Measurements from ENCODE around the gene APEH.

Gene APEH

DNA sequence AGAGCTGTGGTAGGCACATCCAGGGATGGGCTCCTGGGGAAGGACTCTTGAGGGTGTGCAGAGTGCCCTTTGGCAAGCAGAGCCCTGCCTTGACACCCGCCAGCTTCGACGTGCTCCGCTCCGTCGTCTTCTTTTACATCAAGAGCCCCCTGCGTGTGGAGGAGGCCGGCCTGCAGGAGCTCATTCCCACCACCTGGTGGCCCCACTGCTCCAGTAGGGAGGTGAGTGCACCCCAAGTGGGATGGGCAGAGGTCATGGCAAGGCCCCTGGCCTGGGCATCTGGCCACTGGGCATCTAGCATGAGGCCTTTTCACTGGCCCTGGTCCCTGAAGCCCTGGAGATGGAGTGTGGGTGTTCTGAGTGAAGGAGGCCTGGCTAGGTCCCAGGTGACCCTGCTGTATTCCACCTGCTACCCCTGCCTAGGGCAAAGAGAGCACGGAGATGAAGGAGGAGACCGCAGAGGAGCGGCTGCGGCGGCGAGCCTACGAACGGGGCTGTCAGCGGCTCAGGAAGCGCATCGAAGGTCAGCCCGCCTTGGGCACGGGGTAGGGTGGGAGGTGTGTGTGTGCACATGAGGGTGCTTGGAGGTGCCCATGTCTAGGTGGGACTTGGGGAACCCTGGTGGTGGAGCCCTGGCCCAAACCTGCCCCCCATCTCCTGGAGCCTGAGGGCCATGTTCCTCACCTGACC, 27.4 kb downstream of the APEH start:
- TF ChIP-seq GATA1 (IDR thresholded peaks at IDR 0.05; ENCODE audit: low read depth, low read length) (no peak), POLR2A (IDR thresholded peaks at IDR 0.05; ENCODE audit: low read length) (no peak)
- peak; percentile 24 to 38 for DNase-seq

DNA sequence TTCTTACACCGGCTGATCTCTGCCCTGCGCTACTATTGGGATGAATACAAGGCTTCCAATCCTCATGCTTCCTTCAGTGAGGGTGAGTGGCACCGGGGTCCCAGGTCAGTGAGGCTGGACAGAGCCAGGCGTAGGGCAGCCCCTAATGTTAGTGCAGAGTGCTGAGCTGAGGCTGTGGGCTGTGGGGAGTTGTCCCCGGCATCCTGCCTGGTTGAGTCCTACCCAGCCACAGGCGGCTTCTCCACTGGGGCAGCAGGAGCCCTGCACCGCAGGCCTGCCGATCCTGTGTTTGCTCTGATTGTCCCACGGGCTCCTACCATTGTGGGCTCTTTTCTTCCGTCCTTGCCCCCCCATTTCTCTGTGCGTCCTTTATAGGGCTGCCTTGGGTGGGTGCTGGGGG, 28.5 kb downstream of the APEH start:
- TF ChIP-seq POLR2A (IDR thresholded peaks at IDR 0.05; ENCODE audit: low read length), result no peak
- TF ChIP-seq GATA1 (IDR thresholded peaks at IDR 0.05; ENCODE audit: low read depth, low read length), result no peak
- DNase-seq, result no peak

DNA sequence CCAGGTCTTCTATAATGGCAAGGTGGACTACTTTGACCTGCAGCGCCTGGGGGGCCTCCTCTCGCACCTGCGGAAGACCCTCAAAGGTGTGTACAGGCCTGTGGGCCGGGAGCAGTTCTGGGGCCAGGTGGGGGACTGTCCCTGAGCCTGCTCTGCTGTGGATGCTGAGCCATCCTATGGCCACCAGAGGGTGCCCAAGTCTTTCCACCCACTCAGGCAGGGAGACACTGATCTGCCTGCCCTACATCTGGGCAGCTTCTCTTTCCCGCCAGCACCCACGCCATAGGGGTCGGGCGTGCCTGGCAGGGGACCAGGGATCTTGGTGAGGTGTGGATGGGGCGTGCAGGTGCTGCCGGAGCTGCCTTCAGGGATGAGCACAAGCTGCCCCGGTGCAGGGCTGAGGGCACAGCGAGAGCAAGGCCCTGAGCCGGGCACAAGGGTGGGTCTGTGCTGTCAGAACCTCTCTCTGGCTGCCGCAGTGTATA, 29.3 kb downstream of the APEH start:
- no peak for TF ChIP-seq POLR2A (IDR thresholded peaks at IDR 0.05; ENCODE audit: low read length)
- TF ChIP-seq GATA1 (IDR thresholded peaks at IDR 0.05; ENCODE audit: low read depth, low read length), result no peak
- DNase-seq, result peak; percentile 71 to 80

DNA sequence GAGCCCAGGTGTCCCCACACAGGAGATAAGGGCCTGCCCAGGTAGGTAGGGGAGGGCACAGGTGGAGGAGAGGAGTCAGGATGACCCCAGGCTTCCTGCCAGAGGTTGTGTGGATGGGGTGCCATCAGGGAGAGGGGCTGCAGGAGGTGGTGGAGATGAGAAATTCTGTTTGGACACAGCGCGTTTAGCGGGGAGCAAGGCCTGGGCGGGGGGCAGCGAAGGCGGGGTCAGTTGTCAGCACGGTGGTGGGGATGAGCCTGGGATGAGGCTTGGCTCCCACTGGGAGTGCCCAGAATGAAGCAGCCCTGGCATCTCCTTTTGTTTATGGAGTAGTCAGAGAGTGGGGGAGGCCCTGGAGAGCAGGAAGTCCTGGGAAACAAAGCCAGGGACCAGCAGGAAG, 29.8 kb downstream of the APEH start:
- no peak for TF ChIP-seq GATA1 (IDR thresholded peaks at IDR 0.05; ENCODE audit: low read depth, low read length)
- TF ChIP-seq POLR2A (IDR thresholded peaks at IDR 0.05; ENCODE audit: low read length), result no peak
- no peak for DNase-seq

DNA sequence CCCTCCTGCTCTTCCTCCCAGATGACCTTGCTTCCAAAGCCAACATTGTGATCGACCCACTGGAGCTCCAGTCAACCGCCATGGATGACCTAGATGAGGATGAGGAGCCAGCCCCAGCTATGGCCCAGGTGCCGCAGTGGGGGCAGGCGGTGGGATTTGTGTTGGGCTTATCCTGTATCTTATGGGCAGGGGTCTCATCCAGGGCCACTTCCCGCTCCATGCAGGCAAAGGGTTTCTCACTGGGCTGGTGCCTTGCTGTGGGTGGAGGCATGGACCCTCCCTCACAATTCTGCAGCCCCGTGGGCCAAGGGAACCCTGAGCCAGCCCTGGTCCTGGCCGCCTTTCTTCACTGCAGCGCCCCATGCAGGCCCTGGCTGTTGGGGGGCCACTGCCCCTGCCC, 30.5 kb downstream of the APEH start:
- no peak for TF ChIP-seq POLR2A (IDR thresholded peaks at IDR 0.05; ENCODE audit: low read length)
- TF ChIP-seq GATA1 (IDR thresholded peaks at IDR 0.05; ENCODE audit: low read depth, low read length), result no peak
- DNase-seq, result no peak

DNA sequence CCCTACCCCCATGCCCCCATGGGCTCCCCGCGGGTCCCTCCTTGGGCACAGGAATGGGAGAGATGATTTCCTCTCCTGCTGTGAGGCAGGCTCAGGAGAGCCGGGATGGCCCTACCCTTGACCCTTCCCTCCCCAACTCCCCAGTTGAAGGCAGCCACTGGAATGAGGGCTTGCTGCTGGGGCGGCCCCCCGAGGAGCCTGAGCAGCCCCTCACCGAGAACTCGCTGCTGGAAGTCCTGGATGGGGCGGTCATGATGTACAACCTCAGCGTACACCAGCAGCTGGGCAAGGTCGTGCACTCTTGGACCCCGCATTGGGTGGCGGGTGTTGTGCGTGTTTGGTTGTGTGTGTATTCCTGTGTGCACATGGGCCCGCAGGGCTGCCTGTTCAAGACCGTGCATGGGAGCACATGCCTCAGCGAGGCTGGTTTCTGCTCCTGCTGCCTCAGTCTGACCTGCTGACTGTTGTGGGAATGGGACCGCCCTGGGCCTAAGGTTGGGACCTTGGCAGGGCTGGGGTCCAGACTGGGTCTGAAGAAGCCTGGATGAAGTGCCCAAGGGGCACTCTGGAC, 31.3 kb downstream of the APEH start:
- TF ChIP-seq POLR2A (IDR thresholded peaks at IDR 0.05; ENCODE audit: low read length) (no peak), GATA1 (IDR thresholded peaks at IDR 0.05; ENCODE audit: low read depth, low read length) (no peak)

DNA sequence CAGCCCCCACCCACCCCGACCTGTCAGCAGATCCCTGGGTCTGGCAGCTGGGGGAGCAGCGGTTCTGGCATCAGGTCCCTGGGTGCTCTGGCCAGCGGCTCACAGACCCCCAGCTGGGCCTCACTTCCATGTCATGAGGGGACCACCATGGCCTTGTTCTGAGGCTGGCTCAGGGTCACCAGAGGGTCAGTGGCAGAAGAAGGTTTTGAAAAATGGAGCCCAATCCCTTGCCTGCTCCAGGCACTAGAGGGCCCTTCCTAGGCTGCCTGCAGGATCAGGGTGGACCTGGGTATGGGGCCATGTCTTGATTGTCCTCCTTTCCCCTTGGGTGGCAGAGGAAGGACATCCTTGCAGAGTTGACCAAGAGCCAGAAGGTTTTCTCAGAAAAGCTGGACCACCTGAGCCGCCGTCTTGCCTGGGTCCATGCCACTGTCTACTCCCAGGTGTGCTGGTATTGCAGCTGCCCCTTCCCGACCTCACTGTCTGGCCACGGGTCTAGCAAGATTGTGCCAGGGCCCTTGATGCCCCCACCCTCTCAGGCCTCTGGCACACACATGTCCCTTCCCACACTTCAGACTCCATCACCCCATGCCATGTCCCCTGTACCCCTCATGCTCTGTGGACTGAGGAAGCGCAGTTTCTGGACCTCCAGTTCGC, 32.4 kb downstream of the APEH start:
- no peak for TF ChIP-seq GATA1 (IDR thresholded peaks at IDR 0.05; ENCODE audit: low read depth, low read length)
- no peak for TF ChIP-seq POLR2A (IDR thresholded peaks at IDR 0.05; ENCODE audit: low read length)
- DNase-seq, result no peak

More for the DNA sequence above, 31.3 kb downstream of the APEH start:
- no peak for DNase-seq

DNA sequence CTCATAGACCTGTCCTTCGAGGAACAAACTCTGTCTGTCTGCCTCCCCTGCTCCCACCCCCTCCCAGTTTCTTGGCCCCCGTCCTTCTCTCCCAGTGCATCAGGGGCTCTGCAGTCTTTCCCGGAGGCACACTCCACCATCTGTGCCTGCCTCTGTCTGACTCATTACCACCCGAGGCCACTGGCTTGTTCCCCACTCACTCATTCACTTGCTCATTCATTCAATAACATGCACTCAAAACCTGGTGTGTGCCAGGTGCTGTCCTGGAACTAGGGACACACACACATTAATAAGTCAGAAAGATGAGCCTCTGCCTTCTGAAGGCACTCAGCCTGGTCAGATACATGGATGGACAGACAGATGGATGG, 32.9 kb downstream of the APEH start:
- no peak for DNase-seq
- TF ChIP-seq GATA1 (IDR thresholded peaks at IDR 0.05; ENCODE audit: low read depth, low read length) (no peak), POLR2A (IDR thresholded peaks at IDR 0.05; ENCODE audit: low read length) (no peak)

DNA sequence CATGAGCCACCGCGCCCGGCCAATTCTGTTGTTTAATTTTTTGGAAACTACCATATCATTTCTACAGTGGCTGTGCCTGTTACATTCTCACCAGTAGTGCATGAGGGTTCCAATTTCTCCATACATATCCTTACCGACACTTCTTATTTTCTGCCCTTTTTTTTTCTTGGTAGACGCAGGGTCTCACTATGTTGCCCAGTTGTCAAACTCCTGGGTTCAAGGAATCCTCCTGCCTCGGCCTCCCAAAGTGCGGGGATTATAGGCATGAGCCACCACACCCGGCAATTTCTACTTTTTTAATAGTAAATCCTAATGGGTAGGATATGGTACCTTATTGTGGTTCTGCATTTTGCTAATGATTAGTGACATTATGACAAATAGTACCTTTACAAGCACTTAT, 35.7 kb downstream of the APEH start:
- TF ChIP-seq POLR2A (IDR thresholded peaks at IDR 0.05; ENCODE audit: low read length), result no peak
- TF ChIP-seq GATA1 (IDR thresholded peaks at IDR 0.05; ENCODE audit: low read depth, low read length), result no peak

DNA sequence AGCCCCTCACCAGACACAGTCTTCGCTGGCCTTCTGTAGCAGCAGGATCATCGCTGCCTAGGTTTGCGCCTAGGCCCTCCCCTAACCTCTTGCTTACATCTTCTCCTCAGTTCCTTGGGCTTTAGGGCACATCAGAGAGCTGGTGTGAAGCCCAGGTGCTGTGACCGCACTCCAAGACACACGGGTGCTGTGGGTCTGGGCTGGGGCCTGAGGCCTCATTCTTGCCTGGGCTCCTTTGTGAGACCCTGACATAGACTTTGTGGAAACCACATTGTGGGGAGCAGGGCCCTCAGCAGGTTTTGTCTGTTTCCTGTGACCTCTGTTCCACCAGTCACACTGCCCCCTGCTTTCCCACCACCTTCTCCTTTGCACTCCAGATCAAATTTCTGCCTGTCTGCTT, 37.3 kb downstream of the APEH start:
- DNase-seq, result no peak
- no peak for TF ChIP-seq GATA1 (IDR thresholded peaks at IDR 0.05; ENCODE audit: low read depth, low read length)
- no peak for TF ChIP-seq POLR2A (IDR thresholded peaks at IDR 0.05; ENCODE audit: low read length)

More for the DNA sequence above, 35.7 kb downstream of the APEH start:
- DNase-seq, result no peak

DNA sequence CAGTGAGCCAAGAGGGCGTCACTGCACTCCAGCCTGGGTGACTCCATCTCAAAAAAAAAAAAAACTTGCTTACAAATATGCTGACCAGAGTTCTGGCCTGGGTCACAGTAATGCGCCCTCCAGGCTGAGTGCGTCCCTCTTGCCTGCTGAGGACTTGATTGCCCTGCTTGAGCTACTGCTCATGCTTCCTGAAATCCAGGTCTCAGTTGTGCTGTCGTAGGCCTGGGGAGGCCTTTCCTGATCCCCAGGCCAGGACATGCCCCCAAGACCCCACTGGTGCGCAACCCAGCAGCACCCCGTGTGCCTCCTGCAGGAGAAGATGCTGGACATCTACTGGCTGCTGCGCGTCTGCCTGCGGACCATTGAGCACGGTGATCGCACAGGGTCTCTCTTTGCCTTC, 38.0 kb downstream of the APEH start:
- no peak for TF ChIP-seq POLR2A (IDR thresholded peaks at IDR 0.05; ENCODE audit: low read length)
- no peak for TF ChIP-seq GATA1 (IDR thresholded peaks at IDR 0.05; ENCODE audit: low read depth, low read length)
- no peak for DNase-seq

DNA sequence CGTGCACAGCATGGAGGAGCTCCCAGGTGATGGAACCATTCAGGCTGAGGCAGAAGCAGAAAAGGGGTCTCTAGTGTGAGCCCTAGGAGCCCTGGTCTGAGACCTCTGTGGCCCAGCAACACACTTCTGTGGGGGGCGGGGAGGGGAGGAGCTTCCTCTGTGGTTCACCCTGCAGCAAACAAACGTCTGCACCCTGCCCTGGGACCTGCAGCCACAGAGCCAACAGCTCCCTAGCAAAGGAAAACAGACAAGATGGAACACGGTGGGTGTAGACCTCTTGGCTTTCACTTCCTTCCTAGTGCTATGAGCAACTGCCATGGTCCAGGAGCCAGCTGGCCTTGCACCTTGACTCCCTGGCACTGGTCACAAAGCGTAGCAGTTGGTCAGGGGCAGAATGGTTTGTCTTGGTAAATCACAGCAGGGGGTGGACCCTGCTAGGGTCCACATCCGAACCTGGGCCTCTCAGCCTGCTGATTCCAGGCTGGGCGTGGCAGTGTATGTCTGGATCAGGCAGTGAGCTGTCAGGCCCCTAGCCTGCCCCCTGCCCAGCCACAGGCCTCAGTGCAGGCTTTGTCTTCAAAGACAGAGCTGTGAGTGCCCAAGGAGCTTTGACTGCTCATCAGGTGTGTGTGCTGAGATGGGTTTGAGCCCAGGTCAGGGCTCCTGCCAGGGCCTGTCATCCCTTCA, 38.6 kb downstream of the APEH start:
- no peak for DNase-seq
- TF ChIP-seq GATA1 (IDR thresholded peaks at IDR 0.05; ENCODE audit: low read depth, low read length), result no peak
- peak; percentile 18 for TF ChIP-seq POLR2A (IDR thresholded peaks at IDR 0.05; ENCODE audit: low read length)

DNA sequence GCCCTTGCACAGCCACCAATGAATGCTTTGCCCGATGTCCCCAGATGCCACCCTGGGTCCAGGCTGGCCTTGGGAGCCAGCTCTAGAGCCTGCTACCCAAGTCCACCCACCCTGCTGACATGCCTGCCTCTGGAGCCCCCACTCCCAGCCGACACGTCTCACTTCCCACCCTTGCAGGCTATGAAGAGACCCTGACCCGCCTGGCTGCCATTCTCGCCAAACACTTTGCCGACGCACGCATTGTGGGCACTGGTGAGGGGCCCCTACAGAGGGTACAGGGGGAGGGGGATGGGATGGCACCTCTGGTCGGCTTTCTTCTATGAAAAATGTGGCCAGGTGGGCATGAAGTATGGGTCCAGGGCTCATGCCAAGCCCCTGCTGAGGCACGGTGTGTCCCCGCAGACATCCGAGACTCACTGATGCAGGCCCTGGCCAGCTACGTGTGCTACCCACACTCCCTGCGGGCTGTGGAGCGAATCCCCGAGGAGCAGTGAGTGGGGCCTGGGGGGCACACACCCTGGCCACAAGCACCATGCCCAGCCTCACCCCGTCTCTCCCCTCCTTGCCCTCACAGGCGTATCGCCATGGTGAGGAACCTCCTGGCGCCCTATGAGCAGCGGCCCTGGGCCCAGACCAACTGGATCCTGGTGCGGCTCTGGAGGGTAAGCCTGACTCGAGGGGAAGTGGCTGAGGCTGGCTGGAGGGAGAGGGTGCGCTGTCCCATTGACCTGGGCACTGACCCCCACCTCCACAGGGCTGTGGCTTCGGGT, 39.4 kb downstream of the APEH start:
- no peak for TF ChIP-seq GATA1 (IDR thresholded peaks at IDR 0.05; ENCODE audit: low read depth, low read length)
- TF ChIP-seq POLR2A (IDR thresholded peaks at IDR 0.05; ENCODE audit: low read length), result peak; percentile 1
- no peak for DNase-seq

All from erythroblast (primary cell).